Peyer's patch (tissue), 4 donors: ENCODE data around the gene MVP. TPM values are rescaled to one million over a fixed set of nuclear protein-coding genes. Genes with fewer than 3 reads are reported as not detected.

Source experiments
- DNase-seq, 3 donors: peaks; one replicate each; pipeline ENCODE4 v3.0.0-alpha.2; 2017 to 2019
- H3K27ac ChIP-seq, 4 donors: fragments of 200-600 bp; sonication (generic); one replicate each; pipeline ENCODE4 v1.5.1; 2016 to 2019
- H3K27me3 ChIP-seq, 2 donors: fragments of 200-600 bp; sonication (generic); one replicate each; pipeline ENCODE4 v1.5.1; 2019
- H3K36me3 ChIP-seq, 3 donors: fragments of 200-600 bp; sonication (generic); one replicate each; pipeline ENCODE4 v1.5.1; 2016 to 2019
- H3K4me1 ChIP-seq, 4 donors: fragments of 200-600 bp; sonication (generic); one replicate each; pipeline ENCODE4 v1.5.1; 2016 to 2019
- H3K4me3 ChIP-seq, 4 donors: fragments of 200-600 bp; sonication (generic); 1 replicate in 3 of 4; 2 replicates in 1 of 4; pipeline ENCODE4 v1.5.1; 2016 to 2019; ENCODE audit warnings: mild to moderate bottlenecking in 1 of 4
- H3K9me3 ChIP-seq, 4 donors: fragments of 200-600 bp; sonication (generic); one replicate each; pipeline ENCODE4 v1.5.1; 2016 to 2019; ENCODE audit warnings: mild to moderate bottlenecking in 1 of 4
- POLR2A ChIP-seq, 2 donors: fragments of 450-650 bp; IDR thresholded peaks; one replicate each; pipeline ENCODE4 v1.5.1; 2017; ENCODE audit warnings: antibody characterized with exemption in 2 of 2, mild to moderate bottlenecking in 2 of 2, moderate library complexity in 2 of 2
- total RNA-seq, 4 donors: library from RNA; depleted of rRNA; stranded (reverse); fragments of >200 nt; gene quantifications; one replicate each; pipeline ENCODE4 v1.1.0, GENCODE V29; 2016
- TF ChIP-seq, protein P1 (sequence below), 6 experiments: fragments of 450-650 bp in 4 of 6; fragments of 200-600 bp in 2 of 6; sonication (generic) in 1 of 6; IDR thresholded peaks; one replicate each; pipeline ENCODE4 v1.5.1; 2017 to 2019; ENCODE audit warnings: antibody characterized with exemption in 6 of 6, mild to moderate bottlenecking in 3 of 6, moderate library complexity in 1 of 6

Gene MVP
- total RNA-seq, 4 donors from 2014 or later = 222 to 709 (median 645) TPM

DNA sequence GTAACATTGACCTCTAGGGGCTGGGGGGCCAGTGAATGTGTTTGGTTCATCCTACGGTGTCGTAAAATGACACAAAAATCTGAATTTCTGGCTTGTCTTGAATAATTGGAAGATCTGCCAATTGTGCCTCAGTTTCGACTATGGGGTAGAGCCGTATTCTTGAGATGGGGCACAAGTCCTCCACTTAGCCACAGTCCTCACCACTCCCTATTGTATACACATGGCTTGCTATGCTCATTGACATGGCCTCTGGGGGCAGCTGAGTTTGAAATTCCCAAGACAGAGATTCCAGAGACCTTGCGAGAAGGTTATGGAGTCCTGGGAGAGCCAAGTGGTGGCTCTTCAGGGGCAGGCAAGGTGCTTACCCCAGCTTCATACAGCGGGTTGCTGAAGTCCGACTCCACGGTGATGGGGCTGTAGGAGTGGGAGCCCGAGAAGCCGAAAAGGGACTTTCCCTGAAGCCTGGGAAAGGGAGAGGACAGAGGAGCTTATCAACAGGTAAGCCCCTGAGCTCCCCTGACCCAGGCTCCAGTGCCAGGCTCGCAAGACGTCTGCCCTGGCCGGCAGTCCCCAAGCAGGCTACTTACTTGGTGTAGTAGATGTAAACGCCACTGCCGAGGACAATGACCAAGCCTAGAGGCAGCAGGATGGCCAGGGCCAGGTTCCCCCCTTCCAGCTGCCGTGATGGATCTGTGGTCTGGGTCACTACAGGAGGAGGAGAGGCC, 51.7 kb downstream of the MVP start:
- Histone ChIP-seq H3K27me3 (peaks cover 0 to 3% of the 10 kb centered on the region in 2 donors), H3K36me3 (no peaks in the 10 kb centered on the region), H3K9me3 (no peaks in the 10 kb centered on the region), H3K4me1 (peaks cover 0 to 5% (median 2%) of the 10 kb centered on the region in 4 donors), H3K27ac (no peak overlapping the region), H3K4me3 (no peak overlapping the region)
- DNase-seq = no peak
- TF ChIP-seq, protein P1, sequence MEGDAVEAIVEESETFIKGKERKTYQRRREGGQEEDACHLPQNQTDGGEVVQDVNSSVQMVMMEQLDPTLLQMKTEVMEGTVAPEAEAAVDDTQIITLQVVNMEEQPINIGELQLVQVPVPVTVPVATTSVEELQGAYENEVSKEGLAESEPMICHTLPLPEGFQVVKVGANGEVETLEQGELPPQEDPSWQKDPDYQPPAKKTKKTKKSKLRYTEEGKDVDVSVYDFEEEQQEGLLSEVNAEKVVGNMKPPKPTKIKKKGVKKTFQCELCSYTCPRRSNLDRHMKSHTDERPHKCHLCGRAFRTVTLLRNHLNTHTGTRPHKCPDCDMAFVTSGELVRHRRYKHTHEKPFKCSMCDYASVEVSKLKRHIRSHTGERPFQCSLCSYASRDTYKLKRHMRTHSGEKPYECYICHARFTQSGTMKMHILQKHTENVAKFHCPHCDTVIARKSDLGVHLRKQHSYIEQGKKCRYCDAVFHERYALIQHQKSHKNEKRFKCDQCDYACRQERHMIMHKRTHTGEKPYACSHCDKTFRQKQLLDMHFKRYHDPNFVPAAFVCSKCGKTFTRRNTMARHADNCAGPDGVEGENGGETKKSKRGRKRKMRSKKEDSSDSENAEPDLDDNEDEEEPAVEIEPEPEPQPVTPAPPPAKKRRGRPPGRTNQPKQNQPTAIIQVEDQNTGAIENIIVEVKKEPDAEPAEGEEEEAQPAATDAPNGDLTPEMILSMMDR (IDR thresholded peaks at IDR 0.05) = no peak
- TF ChIP-seq POLR2A (IDR thresholded peaks at IDR 0.05) = no peak

DNA sequence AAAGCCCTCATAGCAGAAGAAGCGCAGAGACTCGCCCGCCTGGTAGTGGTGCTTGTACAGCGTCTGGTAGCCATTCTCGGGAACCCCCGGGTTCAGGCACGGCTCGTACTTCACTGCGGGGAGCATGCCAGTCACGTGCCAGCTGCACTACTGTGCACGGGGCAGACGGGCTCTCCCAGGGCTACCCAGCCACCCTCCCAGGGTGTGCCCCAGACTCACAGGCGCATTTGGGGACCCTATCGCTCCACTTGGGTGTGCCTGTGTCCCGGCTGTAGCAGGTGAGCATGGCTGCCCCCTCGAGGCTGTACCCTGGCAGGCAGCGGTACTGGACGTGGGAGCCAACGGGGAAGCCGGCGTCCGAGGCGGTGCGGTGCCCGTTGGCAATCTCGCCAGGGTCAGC, 53.1 kb downstream of the MVP start:
- DNase-seq = no peak
- peaks cover 0 to 9% of the 10 kb centered on the region in 2 donors for H3K27me3 ChIP-seq
- no peak overlapping the region for H3K27ac ChIP-seq
- no peak overlapping the region for H3K4me3 ChIP-seq
- no peak for TF ChIP-seq POLR2A (IDR thresholded peaks at IDR 0.05)
- TF ChIP-seq, protein P1 (IDR thresholded peaks at IDR 0.05) = no peak
- no peaks in the 10 kb centered on the region for H3K36me3 ChIP-seq
- peaks cover 0 to 5% (median 2%) of the 10 kb centered on the region in 4 donors for H3K4me1 ChIP-seq
- H3K9me3 ChIP-seq = no peaks in the 10 kb centered on the region

DNA sequence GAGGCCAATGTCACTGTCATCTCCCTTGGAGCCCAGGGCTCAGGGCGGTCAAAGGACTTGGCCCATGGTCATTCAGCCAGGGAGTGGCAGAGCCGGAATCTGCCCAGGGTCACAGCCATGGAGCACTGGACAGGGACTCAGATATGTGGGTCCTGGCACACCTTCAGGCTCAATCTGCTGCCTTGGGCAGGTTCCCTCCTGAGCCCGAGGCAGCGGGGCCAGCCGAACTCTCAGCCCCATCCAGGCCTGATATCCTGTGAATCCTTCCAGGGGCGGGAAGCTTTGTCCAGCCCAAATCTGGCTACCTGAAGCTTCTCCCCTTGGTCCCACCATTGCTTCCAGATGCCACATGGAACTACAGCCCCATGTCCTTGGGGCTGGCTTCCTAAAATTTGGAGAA, 54.9 kb downstream of the MVP start:
- TF ChIP-seq POLR2A (IDR thresholded peaks at IDR 0.05) = no peak
- TF ChIP-seq, protein P1 (IDR thresholded peaks at IDR 0.05) = no peak
- Histone ChIP-seq H3K4me1 (peaks cover 0 to 5% (median 2%) of the 10 kb centered on the region in 4 donors), H3K27me3 (peaks cover 0 to 9% of the 10 kb centered on the region in 2 donors), H3K9me3 (no peaks in the 10 kb centered on the region), H3K27ac (no peak overlapping the region), H3K36me3 (no peaks in the 10 kb centered on the region), H3K4me3 (no peak overlapping the region)
- DNase-seq = no peak

DNA sequence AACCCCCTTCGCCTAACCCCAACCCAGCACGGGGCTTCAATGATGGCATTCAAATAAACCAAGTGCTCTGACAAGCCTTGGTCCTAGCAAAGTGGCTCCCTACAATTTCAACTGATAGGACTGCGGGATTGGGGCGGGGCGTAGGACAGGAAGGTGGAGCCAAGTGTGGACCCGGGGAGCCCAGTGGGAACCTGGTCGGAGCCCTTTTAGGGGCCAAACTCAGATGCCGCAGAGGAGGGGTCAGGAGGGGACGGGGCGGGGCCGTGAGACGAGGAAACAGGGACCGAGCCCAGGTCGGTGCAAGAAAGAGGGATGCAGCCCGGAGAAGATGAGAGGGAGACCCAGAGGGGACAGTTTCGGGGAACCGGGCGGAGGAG, 55.9 kb downstream of the MVP start:
- DNase-seq = no peak
- H3K9me3 ChIP-seq = no peaks in the 10 kb centered on the region
- H3K4me3 ChIP-seq = peak overlapping the region in 3 of 4 donors; percentile 15 to 36 (median 29)
- H3K36me3 ChIP-seq = no peaks in the 10 kb centered on the region
- no peak overlapping the region for H3K27ac ChIP-seq
- H3K4me1 ChIP-seq = peaks cover 0 to 5% (median 2%) of the 10 kb centered on the region in 4 donors
- no peak for TF ChIP-seq POLR2A (IDR thresholded peaks at IDR 0.05)
- TF ChIP-seq, protein P1 (IDR thresholded peaks at IDR 0.05) = no peak
- H3K27me3 ChIP-seq = peaks cover 0 to 9% of the 10 kb centered on the region in 2 donors

DNA sequence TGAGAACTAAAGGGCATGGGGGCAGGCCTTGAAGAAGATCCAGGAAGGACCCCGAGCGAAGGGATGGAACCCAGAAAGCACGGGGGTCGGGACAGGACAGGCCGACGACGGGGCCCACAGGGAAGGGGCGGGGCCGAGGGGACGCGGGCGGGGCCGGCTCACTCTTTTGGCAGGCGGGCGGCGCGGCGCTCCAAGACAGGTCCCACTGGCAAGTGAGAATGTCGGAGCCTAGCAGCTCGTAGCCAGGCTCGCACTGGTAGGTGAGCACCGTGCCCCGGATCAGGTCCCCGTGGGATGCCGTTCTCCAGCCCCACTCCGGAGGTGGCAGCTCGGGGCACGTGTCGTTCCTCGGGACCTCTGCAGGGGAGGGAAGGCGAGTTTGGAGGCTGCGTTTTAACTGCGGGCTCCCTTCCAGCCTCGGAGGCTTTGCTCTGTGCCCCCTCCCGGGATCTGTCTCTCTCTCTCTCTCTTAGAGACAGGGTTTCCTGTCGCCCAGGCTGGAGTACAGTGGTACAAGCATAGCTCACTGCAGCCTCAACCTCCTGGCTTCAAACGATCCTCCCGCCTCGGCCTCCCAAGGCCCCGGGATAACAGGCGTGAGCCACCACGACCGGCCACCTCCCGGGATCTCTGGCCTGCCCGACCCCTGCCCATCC, 56.5 kb downstream of the MVP start:
- H3K27ac ChIP-seq = no peak overlapping the region
- H3K36me3 ChIP-seq = no peaks in the 10 kb centered on the region
- H3K4me1 ChIP-seq = peaks cover 0 to 5% (median 2%) of the 10 kb centered on the region in 4 donors
- H3K4me3 ChIP-seq = peak overlapping the region in 3 of 4 donors; percentile 15 to 36 (median 29)
- no peak for TF ChIP-seq POLR2A (IDR thresholded peaks at IDR 0.05)
- TF ChIP-seq, protein P1 (IDR thresholded peaks at IDR 0.05) = no peak
- H3K27me3 ChIP-seq = peaks cover 0 to 9% of the 10 kb centered on the region in 2 donors
- peak in 1 of 3 donors; percentile 26 for DNase-seq
- no peaks in the 10 kb centered on the region for H3K9me3 ChIP-seq
